Activated B cell treated with CpG ODN at 0.5 μM for 24 hours (primary cell): Measurements from ENCODE around the gene NFASC. TPM values are rescaled to one million over a fixed set of nuclear protein-coding genes. Genes with fewer than 3 reads are reported as not detected.

Experiments used
- ATAC-seq: fragments of 200-7000 bp; cut with Tn5 transposase; one replicate; pipeline ENCODE4 v1.10.0; 2021; ENCODE audit warnings: low read depth, mild to moderate bottlenecking, moderate library complexity
- CTCF ChIA-PET: fragments of 350-600 bp; sonication (Branson Sonifier 250); formaldehyde crosslinking; loops from one replicate; lab custom pipeline; 2021; ENCODE audit warnings: antibody characterized with exemption; lab: Charles Lee
- POLR2A ChIA-PET: fragments of 350-600 bp; sonication (Branson Sonifier 250); formaldehyde crosslinking; loops from one replicate; lab custom pipeline; 2021; ENCODE audit warnings: antibody characterized with exemption; lab: Charles Lee
- DNase-seq: peaks from one replicate; pipeline ENCODE4 v3.0.0; 2022
- H3K27ac Mint-ChIP-seq: one replicate; pipeline ENCODE4 v1.8.0; 2020; ENCODE audit warnings: mixed read lengths
- H3K27me3 Mint-ChIP-seq: one replicate; pipeline ENCODE4 v1.8.0; 2021; ENCODE audit warnings: mixed read lengths
- H3K36me3 Mint-ChIP-seq: one replicate; pipeline ENCODE4 v1.8.0; 2021; ENCODE audit warnings: low read depth, mixed read lengths
- H3K4me1 Mint-ChIP-seq: one replicate; pipeline ENCODE4 v1.8.0; 2021; ENCODE audit warnings: mixed read lengths
- H3K4me3 Mint-ChIP-seq: one replicate; pipeline ENCODE4 v1.8.0; 2020; ENCODE audit warnings: mild to moderate bottlenecking, mixed read lengths
- H3K9me3 Mint-ChIP-seq: one replicate; pipeline ENCODE4 v1.8.0; 2020; ENCODE audit warnings: mixed read lengths
- CTCF ChIP-seq: fragments of 200-600 bp; IDR thresholded peaks from one replicate; pipeline ENCODE4 v1.8.0; 2022; ENCODE audit warnings: antibody characterized with exemption, mild to moderate bottlenecking
- intact Hi-C: fragments of 100-400 bp; cut with micrococcal nuclease; formaldehyde crosslinking; loops from one replicate; pipeline ENCODE4 v1.15.1; 2024
- total RNA-seq: library from RNA; stranded (reverse); gene quantifications from 2 replicates; pipeline ENCODE4 v1.2.3, GENCODE V29; 2022

The NFASC gene
- total RNA-seq, 1 donor from 2014 or later: 0.07 TPM

GRCh38 chr1:204904228-204904810 is 33.7 kb downstream of the NFASC start:
- H3K9me3 Mint-ChIP-seq: no peaks in the 10 kb centered on the region
- no peak overlapping the region for H3K4me3 Mint-ChIP-seq
- H3K27ac Mint-ChIP-seq: no peak overlapping the region
- TF ChIP-seq CTCF: no peak
- CTCF ChIA-PET: no interaction called here
- peaks cover 2% of the 10 kb centered on the region for H3K4me1 Mint-ChIP-seq
- intact Hi-C loops: no loop called here
- ATAC-seq: no peak
- no peaks in the 10 kb centered on the region for H3K36me3 Mint-ChIP-seq
- POLR2A ChIA-PET: no interaction called here
- DNase-seq: no peak
- H3K27me3 Mint-ChIP-seq: peaks cover 26% of the 10 kb centered on the region

- H3K4me3 Mint-ChIP-seq: no peak overlapping the region
- ChIA-PET POLR2A (no interaction called here), CTCF (no interaction called here)
- no peaks in the 10 kb centered on the region for H3K36me3 Mint-ChIP-seq
- no peak overlapping the region for H3K27ac Mint-ChIP-seq
- H3K9me3 Mint-ChIP-seq: no peaks in the 10 kb centered on the region
- intact Hi-C loops: no loop called here
- peaks cover 7% of the 10 kb centered on the region for H3K4me1 Mint-ChIP-seq
- peak; percentile 50 for ATAC-seq
- no peak for TF ChIP-seq CTCF
- peaks cover 22% of the 10 kb centered on the region for H3K27me3 Mint-ChIP-seq
- DNase-seq: no peak
These were observed 38.4 kb downstream of the NFASC start for GRCh38 chr1:204909109-204909508.

- peaks cover 5% of the 10 kb centered on the region for H3K9me3 Mint-ChIP-seq
- H3K4me1 Mint-ChIP-seq: peaks cover 4% of the 10 kb centered on the region
- H3K36me3 Mint-ChIP-seq: no peaks in the 10 kb centered on the region
- intact Hi-C loops: no loop called here
- DNase-seq (no peak), ATAC-seq (no peak)
- ChIA-PET CTCF (no interaction called here), POLR2A (no interaction called here)
- no peak overlapping the region for H3K4me3 Mint-ChIP-seq
- H3K27ac Mint-ChIP-seq: no peak overlapping the region
- peaks cover 11% of the 10 kb centered on the region for H3K27me3 Mint-ChIP-seq
- no peak for TF ChIP-seq CTCF
These were observed 45.3 kb downstream of the NFASC start for GRCh38 chr1:204915861-204916495.

- DNase-seq (no peak), ATAC-seq (no peak)
- H3K36me3 Mint-ChIP-seq: no peaks in the 10 kb centered on the region
- H3K27ac Mint-ChIP-seq: no peak overlapping the region
- CTCF ChIA-PET: no interaction called here
- H3K4me3 Mint-ChIP-seq: no peak overlapping the region
- no peak for TF ChIP-seq CTCF
- H3K9me3 Mint-ChIP-seq: peaks cover 5% of the 10 kb centered on the region
- POLR2A ChIA-PET: no interaction called here
- peaks cover 10% of the 10 kb centered on the region for H3K27me3 Mint-ChIP-seq
- H3K4me1 Mint-ChIP-seq: no peaks in the 10 kb centered on the region
- intact Hi-C loops: no loop called here
These were observed 47.1 kb downstream of the NFASC start for GRCh38 chr1:204917802-204918201.

GRCh38 chr1:204920511-204920910 is 49.8 kb downstream of the NFASC start:
- no peak overlapping the region for H3K27ac Mint-ChIP-seq

More at GRCh38 chr1:204920511-204920910, 49.8 kb downstream of the NFASC start:
- H3K27me3 Mint-ChIP-seq: peaks cover 3% of the 10 kb centered on the region
- CTCF ChIA-PET: no interaction called here
- POLR2A ChIA-PET: no interaction called here
- no peak overlapping the region for H3K4me3 Mint-ChIP-seq
- ATAC-seq: no peak
- H3K9me3 Mint-ChIP-seq: no peaks in the 10 kb centered on the region
- H3K36me3 Mint-ChIP-seq: no peaks in the 10 kb centered on the region
- TF ChIP-seq CTCF: no peak
- intact Hi-C loops: no loop called here
- DNase-seq: no peak
- H3K4me1 Mint-ChIP-seq: no peaks in the 10 kb centered on the region
